AG09309 (cell line): Measurements from ENCODE around the gene MEGF6.

Experiments used
- DNase-seq: peaks from one replicate; pipeline ENCODE4 v3.0.0-alpha.2; 2010; ENCODE audit warnings: low read depth
- H3K4me3 ChIP-seq: 2 replicates; pipeline ENCODE4 v1.5.1; 2011; ENCODE audit warnings: mild to moderate bottlenecking, low read depth, low read length, moderate library complexity; ENCODE audit not compliant: control insufficient read depth
- TF ChIP-seq, protein P1 (sequence below): IDR thresholded peaks from 2 replicates; pipeline ENCODE4 v1.5.1; 2011; ENCODE audit warnings: mild to moderate bottlenecking, low read depth, low read length, inconsistent platforms; ENCODE audit not compliant: insufficient read depth, control insufficient read depth; ENCODE audit errors: missing control alignments

The MEGF6 gene

DNA sequence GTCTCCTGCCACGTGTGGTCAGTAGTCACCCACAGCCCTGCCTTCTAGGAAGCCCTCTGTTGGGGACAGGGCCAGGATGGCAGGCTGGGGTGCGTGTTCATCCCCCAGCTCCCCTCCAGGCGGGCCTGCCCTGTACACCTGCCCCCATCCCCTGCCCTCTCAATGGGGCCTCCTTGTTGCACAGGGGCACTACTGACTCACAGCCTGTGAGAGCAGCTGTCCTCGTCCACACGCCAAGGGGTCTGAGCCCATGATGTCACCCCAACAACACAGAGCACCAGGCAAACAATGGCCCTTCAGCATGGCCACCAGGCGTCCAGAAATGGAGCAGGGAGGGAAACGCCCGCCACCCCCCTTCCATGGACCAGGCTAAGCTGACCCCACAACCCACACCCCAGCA is 92.6 kb downstream of the MEGF6 start:
- DNase-seq: no peak
- TF ChIP-seq, protein P1, sequence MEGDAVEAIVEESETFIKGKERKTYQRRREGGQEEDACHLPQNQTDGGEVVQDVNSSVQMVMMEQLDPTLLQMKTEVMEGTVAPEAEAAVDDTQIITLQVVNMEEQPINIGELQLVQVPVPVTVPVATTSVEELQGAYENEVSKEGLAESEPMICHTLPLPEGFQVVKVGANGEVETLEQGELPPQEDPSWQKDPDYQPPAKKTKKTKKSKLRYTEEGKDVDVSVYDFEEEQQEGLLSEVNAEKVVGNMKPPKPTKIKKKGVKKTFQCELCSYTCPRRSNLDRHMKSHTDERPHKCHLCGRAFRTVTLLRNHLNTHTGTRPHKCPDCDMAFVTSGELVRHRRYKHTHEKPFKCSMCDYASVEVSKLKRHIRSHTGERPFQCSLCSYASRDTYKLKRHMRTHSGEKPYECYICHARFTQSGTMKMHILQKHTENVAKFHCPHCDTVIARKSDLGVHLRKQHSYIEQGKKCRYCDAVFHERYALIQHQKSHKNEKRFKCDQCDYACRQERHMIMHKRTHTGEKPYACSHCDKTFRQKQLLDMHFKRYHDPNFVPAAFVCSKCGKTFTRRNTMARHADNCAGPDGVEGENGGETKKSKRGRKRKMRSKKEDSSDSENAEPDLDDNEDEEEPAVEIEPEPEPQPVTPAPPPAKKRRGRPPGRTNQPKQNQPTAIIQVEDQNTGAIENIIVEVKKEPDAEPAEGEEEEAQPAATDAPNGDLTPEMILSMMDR: no peak
- no peak overlapping the region for H3K4me3 ChIP-seq

DNA sequence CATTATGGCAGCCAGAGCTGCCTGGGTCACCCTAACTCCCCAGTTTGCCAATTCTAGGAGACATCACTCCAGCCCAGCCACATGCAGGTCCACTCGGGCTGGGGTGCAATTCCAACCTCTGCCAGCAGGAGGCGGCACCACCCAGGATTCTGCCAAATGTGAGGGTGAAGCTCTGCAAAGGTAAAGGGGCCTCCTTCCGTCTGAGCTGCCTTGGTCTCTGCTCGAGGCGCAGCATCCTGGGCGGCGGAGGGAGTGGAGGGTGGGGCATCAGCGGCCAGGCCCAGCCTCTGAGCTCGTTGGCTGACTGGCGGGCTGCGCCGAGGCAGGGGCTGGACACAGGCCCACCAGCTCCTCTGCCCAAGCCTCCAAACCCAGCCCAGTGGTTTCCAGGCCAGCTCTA is 93.1 kb downstream of the MEGF6 start:
- DNase-seq: no peak
- TF ChIP-seq, protein P1: peak; percentile 84
- no peak overlapping the region for H3K4me3 ChIP-seq

DNA sequence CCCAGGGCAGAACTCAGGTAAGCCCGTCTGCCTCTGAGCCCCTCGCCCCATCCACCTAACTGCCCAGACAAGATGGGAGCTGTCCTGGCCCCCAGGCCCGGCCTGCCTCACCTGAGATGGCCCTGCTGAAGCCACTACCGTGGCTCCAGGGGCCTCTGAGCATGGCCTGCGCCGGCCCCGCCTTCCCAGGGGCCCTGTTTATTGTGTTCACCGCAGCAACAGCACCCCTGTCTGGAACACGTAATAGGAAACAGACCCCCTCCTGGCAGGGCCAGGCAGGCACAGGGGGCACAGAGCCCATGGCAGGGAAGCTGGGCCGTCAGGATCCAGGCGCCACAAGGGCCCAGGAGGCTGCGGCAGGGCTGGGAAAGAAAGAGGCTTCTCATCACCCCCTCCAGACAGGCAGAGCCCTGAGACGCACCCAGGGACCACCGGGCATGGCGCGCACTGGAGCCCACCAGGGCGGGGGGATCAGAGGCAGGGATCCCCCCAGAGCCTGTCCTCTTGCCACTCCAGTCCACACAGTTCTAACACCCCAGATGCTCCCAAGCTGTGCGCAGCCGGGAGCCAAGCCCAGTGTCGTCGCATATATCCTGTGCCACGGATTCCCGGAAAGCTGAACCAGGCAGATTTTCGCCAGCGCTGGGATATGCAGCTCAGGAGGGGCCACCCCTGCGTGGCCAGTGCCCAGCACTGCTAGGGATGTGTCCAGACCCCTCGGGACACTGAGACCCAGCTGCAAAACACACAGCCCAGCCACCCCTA is 94.2 kb downstream of the MEGF6 start:
- H3K4me3 ChIP-seq: no peak overlapping the region
- DNase-seq: no peak
- TF ChIP-seq, protein P1: no peak

DNA sequence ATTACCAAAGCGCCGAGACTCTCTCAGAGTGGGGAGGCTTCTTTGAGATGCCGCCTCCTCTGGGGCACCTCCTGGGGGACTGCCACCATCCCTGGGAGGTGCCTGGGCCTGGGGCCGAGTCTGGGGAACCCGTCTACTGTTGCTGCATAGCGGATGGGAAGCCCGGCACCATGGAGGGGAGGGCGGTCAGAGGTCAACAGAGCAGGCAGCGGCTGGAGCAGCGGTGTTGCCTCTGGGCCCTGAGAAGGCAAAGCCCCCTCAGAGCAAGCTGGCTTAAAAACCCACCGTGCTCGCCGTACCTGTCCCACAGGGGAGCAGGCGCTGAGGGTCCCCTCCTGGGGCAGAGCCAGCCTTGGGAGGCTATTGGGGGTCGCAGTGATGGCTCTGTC is 94.8 kb downstream of the MEGF6 start:
- no peak for DNase-seq
- TF ChIP-seq, protein P1: no peak
- H3K4me3 ChIP-seq: no peak overlapping the region

DNA sequence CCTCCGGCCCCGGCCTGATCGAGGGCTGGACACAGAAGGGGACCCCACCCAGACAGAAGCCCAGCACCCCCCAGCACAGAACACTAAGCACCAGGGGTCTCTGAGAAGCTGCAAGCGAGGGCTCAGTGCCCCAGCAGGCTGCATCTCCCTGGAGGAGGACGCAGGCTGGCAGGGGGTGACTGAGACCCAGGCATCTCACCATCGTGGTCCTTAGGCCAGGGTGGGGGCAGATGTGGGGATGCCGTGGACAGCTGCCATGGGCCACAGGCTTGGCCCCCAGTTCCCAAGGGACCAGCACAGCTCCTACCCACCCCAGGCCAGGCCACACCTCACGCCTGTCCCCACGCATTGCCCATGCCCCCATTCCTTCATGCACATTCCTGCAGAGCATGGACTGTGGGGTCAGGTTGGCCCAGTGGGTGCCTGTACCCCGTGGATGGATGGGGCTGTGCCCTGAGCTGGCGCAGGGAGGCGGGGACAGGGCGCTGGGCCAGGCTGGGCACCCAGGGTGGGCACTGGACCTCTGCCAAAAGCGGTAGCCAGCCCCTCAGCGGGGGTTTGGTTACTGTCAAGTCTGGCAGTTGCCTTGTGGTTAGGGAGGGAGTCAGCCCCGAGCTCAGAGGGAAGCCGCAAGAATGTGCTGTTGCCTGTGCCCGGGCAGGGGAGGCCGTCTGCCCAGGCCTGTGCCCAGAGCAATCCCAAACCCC is 95.4 kb downstream of the MEGF6 start:
- H3K4me3 ChIP-seq: no peak overlapping the region
- TF ChIP-seq, protein P1: no peak
- peak; percentile 28 for DNase-seq

DNA sequence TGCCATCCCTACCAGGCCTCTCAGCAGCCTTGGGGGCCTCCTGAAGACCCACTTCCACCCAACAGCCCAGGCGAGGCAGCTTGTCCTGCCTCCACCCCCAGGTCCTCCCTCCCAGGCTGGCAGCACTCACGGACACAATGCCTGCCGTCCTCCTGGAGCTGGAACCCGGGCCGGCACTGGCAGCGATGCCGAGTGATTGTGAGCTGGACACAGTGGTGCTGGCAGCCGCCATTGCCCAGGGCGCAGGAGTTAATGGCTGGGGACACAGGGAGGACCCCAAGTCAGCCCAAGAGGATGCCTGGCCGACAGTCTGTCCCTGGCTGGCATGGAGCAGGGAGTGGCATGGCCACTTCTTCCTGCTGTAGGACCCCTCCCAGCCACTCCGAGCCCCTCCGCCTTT is 96.0 kb downstream of the MEGF6 start:
- TF ChIP-seq, protein P1: no peak
- no peak overlapping the region for H3K4me3 ChIP-seq
- no peak for DNase-seq
